ENCODE results near the gene CYP4F8. TPM values are rescaled to one million over a fixed set of nuclear protein-coding genes. Genes with fewer than 3 reads are reported as not detected.

Gene CYP4F8
- total and polyA plus RNA-seq, 4 donors = not detected

DNA sequence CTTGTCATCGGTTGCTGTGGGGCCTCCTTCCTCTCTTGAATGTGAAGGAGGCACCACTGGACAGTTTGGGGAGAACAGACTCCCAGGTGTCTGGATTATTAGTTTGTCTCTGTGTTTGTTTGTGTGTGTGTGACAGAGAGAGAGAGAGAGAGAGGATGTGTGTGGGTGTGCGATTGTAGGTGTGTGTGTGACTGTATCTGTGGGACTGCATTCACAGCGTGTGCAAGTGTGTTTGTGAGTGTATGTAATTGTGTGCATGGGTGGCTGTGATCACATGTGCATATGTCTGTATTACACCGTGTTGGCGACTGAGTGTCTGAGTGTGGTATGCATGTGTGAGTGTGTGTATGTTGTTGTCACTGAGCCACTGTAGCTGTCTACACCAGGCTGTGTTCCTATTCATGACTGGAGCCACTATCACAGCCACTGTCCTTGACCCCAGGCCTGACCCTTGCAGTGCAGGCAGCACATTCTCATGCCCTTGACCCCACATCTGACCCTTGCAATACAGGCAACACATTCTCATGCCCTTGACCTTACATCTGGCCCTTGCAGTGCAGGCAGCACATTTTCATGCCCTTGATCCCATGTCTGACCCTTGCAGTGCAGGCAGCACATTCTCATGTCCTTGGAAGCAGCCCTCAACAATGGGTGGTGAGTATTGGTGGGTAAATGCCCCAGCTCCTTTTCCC lies 25.1 kb upstream of the CYP4F8 start:
- peaks cover 0 to 7% (median 1%) of the 10 kb centered on the region in 4 donors for H3K9me3 ChIP-seq (ENCODE audit: control insufficient read depth in 4 of 4, low read length in 3 of 4)
- no peak overlapping the region for H3K27ac ChIP-seq (ENCODE audit: low read depth in 1 of 2, low read length in 2 of 2)
- 86% methylated on average over 5 of the region's 5 CpGs for WGBS
- no peaks in the 10 kb centered on the region for H3K27me3 ChIP-seq (ENCODE audit: control insufficient read depth in 4 of 4, insufficient read depth in 4 of 4, low read length in 3 of 4)
- H3K9ac ChIP-seq (ENCODE audit: low read depth in 1 of 2, low read length in 2 of 2) = no peak overlapping the region
- no peaks in the 10 kb centered on the region for H3K36me3 ChIP-seq (ENCODE audit: control insufficient read depth in 4 of 4, insufficient read depth in 3 of 4, low read depth in 1 of 4, low read length in 3 of 4)
- H3K4me1 ChIP-seq (ENCODE audit: control insufficient read depth in 4 of 4, insufficient read depth in 4 of 4, low read length in 3 of 4) = no peaks in the 10 kb centered on the region
- DNase-seq (ENCODE audit: low spot score) = no peak
- TF ChIP-seq GABPA (IDR thresholded peaks at IDR 0.05 in 1 of 2, conservative IDR thresholded peaks at IDR 0.05 in 1 of 2) (no peak), JUND (IDR thresholded peaks at IDR 0.05) (no peak), TAF1 (conservative IDR thresholded peaks at IDR 0.05) (no peak), NR2F2 (IDR thresholded peaks at IDR 0.05) (no peak), HNF4G (IDR thresholded peaks at IDR 0.05) (no peak), HNF4A (conservative IDR thresholded peaks at IDR 0.05) (no peak), RAD21 (IDR thresholded peaks at IDR 0.05) (no peak), SP1 (IDR thresholded peaks at IDR 0.05) (no peak), FOXA2 (IDR thresholded peaks at IDR 0.05) (no peak), YY1 (IDR thresholded peaks at IDR 0.05) (no peak), FOXA1 (IDR thresholded peaks at IDR 0.05) (no peak), RXRA (IDR thresholded peaks at IDR 0.05) (no peak)
- TF ChIP-seq, protein P1, sequence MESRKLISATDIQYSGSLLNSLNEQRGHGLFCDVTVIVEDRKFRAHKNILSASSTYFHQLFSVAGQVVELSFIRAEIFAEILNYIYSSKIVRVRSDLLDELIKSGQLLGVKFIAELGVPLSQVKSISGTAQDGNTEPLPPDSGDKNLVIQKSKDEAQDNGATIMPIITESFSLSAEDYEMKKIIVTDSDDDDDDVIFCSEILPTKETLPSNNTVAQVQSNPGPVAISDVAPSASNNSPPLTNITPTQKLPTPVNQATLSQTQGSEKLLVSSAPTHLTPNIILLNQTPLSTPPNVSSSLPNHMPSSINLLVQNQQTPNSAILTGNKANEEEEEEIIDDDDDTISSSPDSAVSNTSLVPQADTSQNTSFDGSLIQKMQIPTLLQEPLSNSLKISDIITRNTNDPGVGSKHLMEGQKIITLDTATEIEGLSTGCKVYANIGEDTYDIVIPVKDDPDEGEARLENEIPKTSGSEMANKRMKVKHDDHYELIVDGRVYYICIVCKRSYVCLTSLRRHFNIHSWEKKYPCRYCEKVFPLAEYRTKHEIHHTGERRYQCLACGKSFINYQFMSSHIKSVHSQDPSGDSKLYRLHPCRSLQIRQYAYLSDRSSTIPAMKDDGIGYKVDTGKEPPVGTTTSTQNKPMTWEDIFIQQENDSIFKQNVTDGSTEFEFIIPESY (IDR thresholded peaks at IDR 0.05) = no peak
- TF ChIP-seq, protein P2, sequence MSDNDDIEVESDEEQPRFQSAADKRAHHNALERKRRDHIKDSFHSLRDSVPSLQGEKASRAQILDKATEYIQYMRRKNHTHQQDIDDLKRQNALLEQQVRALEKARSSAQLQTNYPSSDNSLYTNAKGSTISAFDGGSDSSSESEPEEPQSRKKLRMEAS (IDR thresholded peaks at IDR 0.05) = no peak
- TF ChIP-seq, protein P3, sequence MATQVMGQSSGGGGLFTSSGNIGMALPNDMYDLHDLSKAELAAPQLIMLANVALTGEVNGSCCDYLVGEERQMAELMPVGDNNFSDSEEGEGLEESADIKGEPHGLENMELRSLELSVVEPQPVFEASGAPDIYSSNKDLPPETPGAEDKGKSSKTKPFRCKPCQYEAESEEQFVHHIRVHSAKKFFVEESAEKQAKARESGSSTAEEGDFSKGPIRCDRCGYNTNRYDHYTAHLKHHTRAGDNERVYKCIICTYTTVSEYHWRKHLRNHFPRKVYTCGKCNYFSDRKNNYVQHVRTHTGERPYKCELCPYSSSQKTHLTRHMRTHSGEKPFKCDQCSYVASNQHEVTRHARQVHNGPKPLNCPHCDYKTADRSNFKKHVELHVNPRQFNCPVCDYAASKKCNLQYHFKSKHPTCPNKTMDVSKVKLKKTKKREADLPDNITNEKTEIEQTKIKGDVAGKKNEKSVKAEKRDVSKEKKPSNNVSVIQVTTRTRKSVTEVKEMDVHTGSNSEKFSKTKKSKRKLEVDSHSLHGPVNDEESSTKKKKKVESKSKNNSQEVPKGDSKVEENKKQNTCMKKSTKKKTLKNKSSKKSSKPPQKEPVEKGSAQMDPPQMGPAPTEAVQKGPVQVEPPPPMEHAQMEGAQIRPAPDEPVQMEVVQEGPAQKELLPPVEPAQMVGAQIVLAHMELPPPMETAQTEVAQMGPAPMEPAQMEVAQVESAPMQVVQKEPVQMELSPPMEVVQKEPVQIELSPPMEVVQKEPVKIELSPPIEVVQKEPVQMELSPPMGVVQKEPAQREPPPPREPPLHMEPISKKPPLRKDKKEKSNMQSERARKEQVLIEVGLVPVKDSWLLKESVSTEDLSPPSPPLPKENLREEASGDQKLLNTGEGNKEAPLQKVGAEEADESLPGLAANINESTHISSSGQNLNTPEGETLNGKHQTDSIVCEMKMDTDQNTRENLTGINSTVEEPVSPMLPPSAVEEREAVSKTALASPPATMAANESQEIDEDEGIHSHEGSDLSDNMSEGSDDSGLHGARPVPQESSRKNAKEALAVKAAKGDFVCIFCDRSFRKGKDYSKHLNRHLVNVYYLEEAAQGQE (IDR thresholded peaks at IDR 0.05) = no peak
- TF ChIP-seq, protein P4, sequence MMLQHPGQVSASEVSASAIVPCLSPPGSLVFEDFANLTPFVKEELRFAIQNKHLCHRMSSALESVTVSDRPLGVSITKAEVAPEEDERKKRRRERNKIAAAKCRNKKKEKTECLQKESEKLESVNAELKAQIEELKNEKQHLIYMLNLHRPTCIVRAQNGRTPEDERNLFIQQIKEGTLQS (IDR thresholded peaks at IDR 0.05) = no peak
- TF ChIP-seq, protein P5, sequence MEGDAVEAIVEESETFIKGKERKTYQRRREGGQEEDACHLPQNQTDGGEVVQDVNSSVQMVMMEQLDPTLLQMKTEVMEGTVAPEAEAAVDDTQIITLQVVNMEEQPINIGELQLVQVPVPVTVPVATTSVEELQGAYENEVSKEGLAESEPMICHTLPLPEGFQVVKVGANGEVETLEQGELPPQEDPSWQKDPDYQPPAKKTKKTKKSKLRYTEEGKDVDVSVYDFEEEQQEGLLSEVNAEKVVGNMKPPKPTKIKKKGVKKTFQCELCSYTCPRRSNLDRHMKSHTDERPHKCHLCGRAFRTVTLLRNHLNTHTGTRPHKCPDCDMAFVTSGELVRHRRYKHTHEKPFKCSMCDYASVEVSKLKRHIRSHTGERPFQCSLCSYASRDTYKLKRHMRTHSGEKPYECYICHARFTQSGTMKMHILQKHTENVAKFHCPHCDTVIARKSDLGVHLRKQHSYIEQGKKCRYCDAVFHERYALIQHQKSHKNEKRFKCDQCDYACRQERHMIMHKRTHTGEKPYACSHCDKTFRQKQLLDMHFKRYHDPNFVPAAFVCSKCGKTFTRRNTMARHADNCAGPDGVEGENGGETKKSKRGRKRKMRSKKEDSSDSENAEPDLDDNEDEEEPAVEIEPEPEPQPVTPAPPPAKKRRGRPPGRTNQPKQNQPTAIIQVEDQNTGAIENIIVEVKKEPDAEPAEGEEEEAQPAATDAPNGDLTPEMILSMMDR (IDR thresholded peaks at IDR 0.05; ENCODE audit: low read depth, low read length, missing input control) = no peak
- H3K4me3 ChIP-seq (ENCODE audit: low read depth in 1 of 3, low read length in 3 of 3) = no peak overlapping the region

Measured in liver (tissue), 9 donors.